Stimulated activated CD4-positive, alpha-beta T cell treated with anti-CD3 and anti-CD28 coated beads, Interleukin-12 subunit alpha, Interleukin-12 subunit beta, amount 100 ng/mL, for 24 hours (primary cell): ENCODE measurements around the gene CATSPER3.

Source experiments
- DNase-seq, 2 experiments: peaks; one replicate each; pipeline ENCODE4 v3.0.0-alpha.2; 2020; ENCODE audit warnings: low read depth in 2 of 2

Gene CATSPER3

DNA sequence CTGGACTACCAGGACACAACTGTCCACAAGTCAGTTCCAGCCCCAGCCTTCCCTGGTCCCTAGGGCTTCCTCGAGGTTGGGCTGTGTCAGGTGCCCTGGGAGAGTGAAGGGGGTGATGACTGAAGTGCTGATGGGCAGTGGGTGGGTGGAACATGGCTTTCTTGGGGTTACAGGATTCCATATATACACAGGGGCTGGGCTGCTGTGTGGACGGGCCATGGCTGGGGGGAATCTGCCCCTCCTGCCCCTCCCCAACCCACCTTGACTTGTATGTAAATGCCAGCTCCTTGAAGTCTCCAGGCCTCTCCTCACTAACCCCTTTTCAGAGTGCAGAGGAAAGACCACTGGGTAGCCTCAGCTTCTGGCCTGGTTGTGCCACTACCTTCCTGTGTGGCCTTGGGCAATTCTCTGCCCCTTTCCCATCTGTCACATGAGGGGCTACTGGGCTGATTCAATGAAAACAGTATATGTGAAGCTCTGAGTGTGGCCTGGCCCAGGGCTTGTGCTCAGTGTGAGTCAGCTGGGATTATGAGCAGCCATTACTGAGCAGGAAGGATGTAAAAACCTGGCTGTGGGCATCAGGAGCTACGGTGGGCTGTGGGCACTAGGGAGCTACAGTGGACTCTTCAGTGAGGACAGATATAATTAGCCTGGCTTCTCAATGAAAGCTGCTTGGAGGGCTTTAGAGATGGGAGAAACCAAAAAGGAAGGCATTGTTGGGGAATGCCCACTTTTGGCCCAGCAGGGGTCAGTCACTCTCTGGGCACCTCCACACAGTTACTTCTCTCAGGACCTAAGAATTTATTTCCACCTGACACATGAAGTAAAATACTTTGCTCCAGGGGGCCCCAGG, 43.0 kb downstream of the CATSPER3 start:
- no peak for DNase-seq

DNA sequence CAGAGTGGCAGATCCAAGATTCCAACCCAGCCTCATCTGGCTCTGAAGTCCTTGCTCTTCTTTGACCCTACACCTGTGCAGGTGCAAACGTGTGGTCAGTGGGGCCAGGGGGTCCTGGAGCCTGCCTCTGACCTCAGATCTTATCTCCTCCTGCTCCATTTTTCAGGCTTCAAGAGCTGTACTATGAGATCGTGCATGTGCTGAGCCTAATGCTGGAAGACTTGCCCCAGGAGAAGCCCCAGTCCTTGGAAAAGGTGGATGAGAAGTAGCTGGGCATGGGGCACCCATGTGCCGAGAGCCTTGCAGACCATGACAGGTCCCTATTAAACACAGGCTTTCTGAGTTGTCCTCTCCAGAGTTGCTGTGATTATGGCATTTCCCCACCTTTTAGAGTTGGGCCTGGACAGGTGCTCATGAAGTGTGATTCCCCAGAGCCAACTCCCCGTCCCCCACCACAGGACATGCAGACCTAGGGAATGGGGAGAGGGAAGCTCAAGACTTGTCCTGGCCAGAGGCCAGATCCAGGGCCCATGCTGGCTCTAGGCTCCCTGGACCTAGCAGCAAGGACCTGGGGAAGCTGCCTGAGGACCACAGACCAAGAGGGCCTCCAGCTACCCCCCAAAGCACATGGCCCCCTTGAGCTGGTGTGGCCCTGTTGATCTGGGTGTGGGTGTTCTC, 43.8 kb downstream of the CATSPER3 start:
- no peak for DNase-seq

DNA sequence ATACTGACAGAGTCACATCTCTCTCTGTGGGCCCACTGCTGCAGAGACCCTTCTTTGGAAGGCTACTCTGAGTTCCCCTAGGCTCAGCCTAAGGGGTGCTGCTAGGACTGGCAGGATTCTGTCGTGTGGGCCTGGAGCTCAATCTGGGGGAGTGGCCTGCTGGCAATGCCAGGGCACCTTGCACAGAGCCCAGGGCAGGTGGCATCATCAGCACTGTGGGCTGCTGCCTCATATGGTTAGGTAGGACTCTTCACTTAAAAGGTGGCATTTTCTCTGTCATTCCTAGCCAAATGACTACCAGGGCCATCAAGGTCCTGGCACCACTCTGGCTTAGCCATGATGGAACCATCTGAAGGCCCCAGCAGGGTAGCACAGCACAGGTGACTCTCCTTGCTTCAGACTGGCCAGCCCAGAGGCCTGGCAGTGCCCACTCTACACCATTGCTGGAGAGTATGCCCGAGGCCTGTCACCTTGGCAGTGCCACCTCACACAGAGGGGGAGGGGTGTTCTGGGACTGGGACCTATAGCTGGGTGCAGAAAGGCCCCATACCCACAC, 44.4 kb downstream of the CATSPER3 start:
- no peak for DNase-seq

DNA sequence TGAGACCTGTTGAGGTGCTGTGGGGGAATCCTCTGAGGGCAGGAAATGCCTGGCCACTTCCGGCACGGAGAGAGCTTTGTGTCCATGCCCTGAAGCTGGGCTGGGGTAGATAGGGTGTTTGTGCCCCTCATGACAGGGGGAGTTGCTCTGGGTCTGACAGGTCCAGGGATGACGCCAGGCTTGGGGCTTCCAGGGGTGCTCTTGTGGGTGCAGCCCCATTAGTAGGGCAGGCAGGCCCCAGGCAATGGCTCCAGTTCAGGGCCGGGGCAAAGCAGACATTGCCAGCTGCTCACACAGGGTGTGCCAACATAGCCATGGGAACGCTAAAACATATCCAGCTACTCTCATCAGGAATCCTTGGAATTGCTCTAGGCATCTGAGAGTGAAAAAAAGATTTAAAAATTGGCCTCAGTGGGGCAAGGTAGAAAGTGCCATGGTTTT, 45.3 kb downstream of the CATSPER3 start:
- DNase-seq = no peak

DNA sequence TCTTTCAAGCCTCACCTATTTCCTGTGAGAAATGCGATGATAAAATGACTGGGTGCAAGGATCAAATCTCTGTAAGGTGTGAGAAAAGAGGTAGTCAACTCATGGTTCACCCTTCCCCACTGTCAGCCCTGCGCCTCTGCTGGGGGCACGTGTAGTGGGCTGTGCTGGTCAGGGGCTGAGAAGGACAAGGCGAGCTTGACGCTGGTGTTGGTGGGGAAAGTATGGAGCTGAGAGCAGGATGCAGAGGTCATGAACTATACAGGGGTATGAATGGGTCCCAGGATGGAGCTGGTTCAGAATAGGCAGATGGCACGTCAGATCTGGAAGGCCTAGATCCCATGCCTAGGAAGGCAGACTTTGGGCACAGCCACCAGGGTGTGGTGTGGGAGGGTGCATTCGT, 45.7 kb downstream of the CATSPER3 start:
- no peak for DNase-seq

DNA sequence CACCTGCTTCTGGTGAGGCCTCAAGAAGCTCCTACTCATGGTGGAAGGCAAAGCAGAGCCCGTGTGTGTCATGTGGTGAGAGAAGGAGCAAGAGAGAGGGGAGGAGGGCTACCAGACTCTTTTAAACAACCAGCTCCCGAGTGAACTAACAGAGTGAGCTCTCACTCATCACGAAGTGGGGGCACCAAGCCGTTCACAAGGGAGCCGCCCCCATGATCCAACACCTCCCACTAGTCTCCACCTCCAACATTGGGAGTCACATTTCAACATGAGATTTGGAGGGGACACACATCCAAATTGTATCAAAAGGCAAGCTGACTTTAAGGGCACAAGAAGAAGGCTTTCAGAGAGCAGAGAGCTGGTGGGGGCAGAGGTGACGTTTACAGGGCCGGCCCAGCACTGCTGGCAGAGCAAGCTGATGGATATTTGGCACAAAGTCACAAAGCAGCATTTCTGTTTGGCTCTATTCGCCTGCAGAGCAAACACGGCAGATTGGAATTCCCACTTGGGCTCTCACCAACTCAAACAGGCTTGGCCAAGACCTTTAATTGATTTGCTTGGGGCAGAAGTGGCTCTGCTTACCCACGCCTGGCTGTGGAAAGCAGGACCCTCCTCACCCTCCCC, 46.4 kb downstream of the CATSPER3 start:
- no peak for DNase-seq

DNA sequence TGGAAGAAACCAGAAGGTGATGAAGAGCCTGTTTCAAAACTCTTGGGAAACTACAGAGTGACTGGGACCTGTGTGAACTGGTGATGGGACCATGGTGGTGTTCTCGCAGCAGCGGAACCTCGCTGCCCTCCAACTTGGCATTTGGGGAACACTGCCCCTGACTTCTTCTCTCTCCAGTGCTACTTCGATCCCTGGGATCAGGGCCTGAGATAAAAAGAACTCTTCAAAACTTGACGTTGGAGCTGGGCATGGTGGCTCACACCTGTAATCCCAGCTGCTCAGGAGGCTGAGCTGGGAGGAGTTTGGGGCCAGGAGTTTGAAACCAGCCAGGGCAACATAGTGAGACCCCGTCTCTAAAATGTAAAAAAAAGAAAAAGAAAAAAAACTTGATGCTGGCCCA, 48.2 kb downstream of the CATSPER3 start:
- no peak for DNase-seq

DNA sequence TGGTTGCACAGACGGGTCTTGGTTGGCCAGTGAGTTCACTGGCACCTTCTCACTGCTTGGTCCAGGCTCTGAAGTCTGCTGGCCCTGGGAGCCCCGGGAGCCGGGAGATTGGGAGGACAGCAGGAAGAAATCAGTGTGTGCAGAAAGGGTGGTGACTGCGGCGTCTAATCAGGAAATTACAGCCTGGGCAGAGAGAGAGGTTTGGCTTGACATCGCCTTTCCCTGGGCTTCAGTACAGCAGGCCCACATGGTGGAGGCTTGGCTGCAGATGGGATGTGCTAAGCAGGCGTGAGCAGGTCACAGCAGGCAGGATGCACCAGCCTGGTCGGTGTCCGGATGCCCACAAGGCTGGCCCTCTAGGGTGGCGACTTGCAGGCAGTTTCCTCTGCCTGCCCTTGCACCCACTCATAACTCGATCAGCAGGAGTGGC, 49.2 kb downstream of the CATSPER3 start:
- no peak for DNase-seq

DNA sequence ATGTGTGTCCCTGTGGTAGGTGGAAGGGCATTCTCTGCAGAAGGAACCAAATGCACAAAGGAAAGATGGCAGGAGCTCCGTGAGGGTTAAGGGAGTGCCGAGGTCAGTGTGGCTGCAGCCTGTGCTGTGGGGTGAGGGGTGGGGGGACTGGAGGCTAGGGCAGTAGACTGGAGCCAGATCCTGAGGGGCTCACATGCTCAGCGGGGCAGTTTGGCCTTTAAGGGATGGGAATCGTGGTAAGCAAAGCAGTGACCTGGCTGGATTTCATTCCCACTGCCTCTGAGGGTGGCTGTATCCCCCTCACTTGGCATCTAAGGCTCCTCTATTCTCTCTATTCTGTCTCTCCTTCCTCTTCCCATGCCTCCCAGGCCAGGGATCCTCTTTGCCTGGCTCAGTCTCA, 50.8 kb downstream of the CATSPER3 start:
- no peak for DNase-seq

DNA sequence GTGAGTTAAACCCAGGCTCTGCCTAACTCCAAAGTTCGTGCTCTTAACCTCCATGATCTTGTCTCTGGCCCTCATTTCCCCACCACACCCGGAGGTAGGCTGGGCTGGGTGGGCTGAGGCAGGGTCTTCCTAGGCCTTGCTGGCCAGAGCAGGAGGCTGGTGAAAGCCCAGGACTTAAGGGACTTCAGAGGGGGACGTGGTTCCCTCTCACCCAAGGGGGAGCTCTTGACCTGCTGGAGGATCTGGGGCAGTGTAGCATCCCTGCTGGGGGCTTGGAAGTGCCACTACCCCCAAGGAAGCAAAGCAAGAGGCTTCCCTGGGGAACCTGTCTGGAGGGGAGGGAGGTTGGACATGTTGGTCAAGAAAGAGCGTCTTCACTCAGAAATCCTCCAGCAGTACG, 51.6 kb downstream of the CATSPER3 start:
- no peak for DNase-seq

DNA sequence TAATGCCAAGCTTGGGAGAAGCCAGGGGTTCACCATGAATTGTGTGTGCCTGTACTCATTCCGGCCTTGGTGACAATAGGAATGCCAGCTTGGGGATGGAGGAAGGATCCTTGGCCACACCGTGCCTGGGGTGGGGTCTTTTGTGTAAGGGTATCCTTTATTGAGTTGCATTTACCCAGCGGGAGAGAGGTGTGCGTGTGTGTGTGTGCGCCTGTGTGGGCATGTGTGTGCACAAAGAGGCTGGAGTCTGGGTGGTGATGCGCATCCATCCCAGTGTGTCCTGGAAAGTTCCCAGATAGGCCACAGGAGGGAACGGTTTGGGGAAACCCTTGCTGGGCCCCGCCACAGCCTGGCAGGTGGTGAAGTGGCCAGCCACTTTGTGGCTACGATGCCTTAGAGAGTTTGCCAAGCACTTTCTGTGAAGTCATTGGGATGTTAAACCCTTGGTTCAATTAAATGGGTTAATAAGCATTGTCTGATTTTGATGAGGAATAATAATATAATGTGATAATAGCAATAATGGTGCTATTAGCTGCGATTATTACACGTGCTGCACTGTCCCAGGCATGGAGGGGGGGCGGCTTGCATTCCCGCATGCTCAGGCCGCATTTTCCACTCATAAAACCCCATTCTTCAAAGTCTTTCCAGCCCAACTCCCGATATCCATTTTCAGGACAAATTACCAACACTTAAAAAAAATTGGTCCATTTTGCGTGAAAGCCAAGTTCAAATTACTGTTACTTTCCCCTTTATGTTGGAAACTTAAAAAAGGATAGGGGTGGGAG, 52.6 kb downstream of the CATSPER3 start:
- no peak for DNase-seq

DNA sequence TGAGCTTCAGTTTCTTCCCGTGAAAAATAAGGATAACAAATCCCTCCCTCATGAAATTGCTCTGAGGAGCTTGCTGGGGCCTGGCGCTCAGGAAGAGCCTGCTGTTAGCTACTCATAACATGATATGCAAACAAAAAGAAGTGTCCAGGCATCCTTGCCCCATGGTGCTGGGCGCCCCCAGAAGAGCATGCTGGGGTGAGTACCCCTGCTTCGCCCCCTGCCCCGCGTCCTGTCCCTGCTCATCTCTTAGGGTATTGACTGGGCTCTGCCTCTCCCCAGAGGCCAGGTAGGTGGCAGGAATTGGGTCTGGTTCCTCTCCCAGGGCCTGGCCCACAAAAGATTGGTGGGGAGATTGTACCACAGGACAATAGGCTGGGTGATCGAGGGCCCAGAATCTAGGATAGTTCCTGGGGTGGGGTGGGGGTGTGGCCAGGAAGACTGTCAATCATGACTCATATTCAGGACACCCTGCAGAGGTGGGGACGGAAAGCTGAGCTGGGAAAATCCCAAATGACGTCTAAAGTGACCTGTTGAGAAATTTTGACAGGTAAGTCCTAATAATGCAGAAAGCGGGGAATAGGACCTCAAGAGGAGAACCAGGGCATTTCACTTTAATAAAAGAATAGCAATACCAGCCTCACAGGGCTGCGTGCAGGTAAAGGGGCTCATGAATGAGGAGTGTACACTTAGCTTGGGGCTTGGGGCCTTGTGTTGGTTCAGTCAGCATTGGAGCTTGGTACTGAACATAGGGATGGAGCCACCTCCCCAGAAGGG, 57.4 kb downstream of the CATSPER3 start:
- DNase-seq = no peak

DNA sequence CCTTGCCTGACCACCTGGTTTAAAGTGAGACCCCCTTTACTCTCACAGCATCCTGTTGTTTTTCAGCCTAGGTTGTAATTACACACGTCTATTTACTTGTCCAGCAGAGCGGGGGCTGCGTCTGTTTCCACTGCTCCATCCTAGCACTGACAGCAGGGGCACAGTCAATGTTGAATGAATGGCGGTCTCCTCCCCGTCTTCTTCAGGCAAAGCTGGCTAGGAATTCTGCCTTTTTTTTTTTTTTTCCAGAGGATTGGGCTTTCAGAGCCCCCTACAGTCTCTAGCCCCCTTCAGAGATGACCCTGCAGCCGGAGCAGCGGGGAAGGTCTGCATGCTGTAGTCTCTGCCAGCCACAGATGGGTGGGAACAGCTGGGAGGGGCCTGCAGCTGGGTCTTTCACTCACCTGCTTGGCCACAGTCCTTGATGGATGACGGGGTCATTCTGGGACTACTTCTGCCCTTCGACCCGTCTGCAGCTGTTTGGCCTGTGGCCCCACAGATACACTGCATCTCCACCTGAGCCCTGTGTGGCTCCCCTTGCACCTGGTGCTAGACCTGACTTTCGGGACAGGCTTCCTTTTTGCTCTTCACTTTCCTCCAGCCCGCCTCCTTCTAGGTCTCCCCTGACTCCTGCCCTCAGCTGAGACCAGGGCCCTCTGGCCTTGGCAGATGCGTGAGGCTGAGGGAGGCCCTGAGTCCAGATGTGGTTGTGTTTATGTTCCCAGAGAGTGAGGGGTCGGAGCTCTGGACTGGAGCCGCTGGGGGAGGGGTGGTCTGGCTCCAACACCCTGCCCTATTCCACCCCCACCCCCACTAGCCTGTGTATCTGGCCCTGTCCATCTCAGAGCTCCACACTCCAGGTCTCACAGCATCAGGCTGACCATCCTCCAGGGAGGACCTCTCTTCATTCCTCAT, 58.3 kb downstream of the CATSPER3 start:
- no peak for DNase-seq

DNA sequence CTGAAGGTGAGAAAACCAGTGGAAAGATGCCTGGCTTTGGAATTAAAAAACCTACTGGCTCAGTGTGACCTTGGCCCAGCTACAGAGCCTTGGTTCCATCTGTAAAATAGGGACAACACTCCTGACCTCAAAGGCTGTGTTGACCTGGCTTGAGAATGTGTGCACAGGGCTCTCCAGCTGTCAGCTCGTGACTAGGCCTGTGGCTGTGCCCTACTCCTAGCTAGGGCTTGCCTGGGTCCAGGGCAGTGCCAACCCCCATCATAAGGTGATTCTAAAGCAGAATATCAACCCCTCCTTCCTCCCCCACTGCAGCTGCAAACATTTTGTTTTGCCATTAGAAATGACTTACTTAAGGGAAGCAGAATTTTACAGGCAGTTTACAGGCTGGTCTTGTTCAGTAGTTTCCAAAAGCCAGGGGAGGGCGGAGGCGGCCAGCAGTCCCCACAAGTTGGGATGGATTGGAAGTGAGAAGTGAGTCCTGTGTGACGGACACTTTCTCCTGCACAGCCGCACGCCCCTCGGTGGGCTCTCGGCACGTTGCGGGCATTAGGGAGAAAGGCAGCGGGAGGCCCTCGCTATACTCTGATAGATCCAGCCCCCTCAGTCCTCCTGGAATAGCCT, 59.0 kb downstream of the CATSPER3 start:
- no peak for DNase-seq

DNA sequence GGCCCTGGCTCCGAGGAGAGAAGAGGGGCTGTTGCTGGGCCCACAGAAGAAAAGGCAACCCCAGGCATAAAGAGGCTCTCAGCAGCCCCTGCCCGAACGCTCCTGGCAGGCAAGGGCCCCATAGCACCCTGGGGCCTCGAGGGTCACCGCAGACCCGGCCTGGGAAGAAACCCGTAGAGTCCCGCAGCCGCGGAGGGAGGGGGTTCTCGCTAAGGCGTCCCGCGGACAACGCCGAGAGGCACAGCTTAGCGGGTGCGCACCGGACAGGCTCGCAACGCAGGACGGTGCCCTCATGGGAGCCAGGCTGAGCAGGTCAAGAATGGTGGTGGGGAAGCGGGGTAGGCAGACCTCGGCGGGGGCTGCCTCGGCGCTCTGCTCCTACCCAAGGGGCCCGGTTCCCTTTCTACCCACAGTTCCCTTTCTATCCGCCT, 59.6 kb downstream of the CATSPER3 start:
- DNase-seq = no peak

DNA sequence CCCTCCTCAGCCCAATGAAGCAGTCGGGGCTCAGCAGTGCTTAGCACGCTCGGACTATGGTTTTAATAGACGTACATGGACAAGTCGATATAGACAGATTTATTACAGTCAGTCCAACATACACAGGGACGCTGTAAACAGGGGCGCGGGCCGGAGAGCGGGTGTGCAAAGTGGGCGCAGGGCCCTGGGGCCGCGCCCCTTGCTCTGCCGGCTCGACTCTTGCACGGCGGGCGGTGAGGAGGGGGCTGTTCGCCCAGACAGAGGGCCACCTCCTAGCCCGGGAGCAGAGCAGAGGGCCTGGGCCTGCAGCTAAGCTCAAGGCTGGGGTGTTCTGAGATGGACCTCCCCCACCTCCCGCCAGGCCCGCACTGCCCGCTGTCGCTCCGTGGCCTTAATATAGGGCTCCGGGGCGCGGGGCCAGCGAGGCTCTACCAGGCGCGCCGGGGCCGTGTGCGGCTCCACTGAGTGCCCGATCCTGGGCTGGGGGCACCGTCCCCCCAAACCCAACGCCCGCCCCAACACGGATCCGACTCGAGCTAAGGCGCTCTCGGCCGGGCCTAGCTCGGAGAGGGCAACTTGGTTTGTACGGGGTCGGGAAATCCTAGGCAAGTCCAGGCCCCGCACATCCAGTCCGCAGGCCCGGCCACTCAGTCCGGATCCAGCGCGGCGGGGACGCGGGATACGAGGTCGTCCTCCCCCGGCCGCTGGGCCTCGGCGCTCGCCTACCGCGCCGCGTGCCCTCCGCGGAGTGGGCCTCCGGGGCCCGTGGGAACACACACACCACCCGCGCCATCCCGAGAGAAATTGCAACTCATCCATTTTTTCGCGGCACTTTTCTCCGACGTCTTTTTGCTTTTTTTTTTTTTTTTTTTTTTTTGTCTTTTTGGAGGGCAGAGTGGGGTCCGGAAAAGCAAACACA, 60.2 kb downstream of the CATSPER3 start:
- DNase-seq = no peak

DNA sequence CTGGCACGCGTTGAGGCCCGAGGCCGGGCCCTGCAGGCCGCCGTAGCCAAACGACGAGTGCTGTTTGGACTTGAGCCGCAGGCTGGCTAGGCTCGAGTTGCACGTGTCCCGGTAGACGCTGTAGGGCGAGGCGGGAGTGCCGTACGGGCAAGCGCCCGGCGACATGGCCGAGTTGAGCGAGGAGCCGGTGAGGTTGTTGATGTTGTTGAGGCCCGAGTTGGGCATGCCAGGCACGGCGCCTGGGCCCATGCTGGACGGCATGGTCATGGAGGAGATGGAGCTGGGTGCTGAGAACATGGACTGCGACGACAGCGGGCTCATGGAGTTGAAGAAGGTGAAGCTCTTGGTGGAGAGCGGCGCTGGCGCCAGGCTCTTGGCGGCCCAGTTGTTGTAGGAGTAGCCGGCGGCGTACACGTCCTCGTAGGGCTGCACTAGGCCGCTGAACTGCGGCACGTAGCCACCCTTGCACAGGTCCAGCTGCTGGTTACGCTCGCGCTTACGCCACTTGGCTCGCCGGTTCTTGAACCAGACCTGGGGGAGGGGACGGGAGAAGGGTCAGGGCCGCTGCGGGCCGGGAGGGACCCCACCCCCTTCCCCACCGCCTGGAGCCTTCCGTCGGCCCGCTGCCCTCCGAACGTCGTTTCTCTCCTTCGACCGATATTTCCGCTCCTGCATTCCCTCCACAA, 61.2 kb downstream of the CATSPER3 start:
- DNase-seq = no peak
